ENCODE results near the gene NCKAP5. TPM values are rescaled to one million over a fixed set of nuclear protein-coding genes. Genes with fewer than 3 reads are reported as not detected.

Gene NCKAP5
- total and polyA plus RNA-seq, 4 donors, result 0.57 to 2.8 (median 2.4) TPM

DNA sequence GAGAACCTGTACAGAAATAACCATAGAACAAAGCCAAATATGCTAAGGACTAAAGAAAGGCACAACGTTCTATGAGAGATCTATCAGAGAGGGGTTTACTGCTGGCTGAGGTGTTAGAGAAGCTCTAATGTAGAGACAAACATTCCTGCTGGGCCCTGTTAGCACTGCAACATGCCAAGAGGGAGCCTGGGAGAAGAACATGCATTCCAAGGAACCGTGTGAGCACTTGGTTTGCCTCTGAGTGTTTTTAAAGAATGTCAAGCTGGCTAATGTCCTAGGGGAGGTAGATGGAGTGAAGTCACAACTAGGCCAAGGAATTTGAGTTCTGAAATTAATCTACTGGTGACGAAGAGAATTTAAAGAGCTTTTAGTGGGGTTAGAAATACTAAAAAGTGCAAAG lies 514.0 kb downstream of the NCKAP5 start:
- 78% methylated on average over 3 of the region's 3 CpGs for WGBS
- Histone ChIP-seq H3K4me3 (ENCODE audit: low read depth in 1 of 3, low read length in 3 of 3) (no peak overlapping the region), H3K27me3 (ENCODE audit: control insufficient read depth in 4 of 4, insufficient read depth in 4 of 4, low read length in 3 of 4) (no peaks in the 10 kb centered on the region), H3K9me3 (ENCODE audit: control insufficient read depth in 4 of 4, low read length in 3 of 4) (no peaks in the 10 kb centered on the region), H3K9ac (ENCODE audit: low read depth in 1 of 2, low read length in 2 of 2) (no peak overlapping the region), H3K4me1 (ENCODE audit: control insufficient read depth in 4 of 4, insufficient read depth in 4 of 4, low read length in 3 of 4) (no peaks in the 10 kb centered on the region), H3K36me3 (ENCODE audit: control insufficient read depth in 4 of 4, insufficient read depth in 3 of 4, low read depth in 1 of 4, low read length in 3 of 4) (no peaks in the 10 kb centered on the region), H3K27ac (ENCODE audit: low read depth in 1 of 2, low read length in 2 of 2) (no peak overlapping the region)
- no peak for DNase-seq (ENCODE audit: low spot score)
- TF ChIP-seq, protein P1, sequence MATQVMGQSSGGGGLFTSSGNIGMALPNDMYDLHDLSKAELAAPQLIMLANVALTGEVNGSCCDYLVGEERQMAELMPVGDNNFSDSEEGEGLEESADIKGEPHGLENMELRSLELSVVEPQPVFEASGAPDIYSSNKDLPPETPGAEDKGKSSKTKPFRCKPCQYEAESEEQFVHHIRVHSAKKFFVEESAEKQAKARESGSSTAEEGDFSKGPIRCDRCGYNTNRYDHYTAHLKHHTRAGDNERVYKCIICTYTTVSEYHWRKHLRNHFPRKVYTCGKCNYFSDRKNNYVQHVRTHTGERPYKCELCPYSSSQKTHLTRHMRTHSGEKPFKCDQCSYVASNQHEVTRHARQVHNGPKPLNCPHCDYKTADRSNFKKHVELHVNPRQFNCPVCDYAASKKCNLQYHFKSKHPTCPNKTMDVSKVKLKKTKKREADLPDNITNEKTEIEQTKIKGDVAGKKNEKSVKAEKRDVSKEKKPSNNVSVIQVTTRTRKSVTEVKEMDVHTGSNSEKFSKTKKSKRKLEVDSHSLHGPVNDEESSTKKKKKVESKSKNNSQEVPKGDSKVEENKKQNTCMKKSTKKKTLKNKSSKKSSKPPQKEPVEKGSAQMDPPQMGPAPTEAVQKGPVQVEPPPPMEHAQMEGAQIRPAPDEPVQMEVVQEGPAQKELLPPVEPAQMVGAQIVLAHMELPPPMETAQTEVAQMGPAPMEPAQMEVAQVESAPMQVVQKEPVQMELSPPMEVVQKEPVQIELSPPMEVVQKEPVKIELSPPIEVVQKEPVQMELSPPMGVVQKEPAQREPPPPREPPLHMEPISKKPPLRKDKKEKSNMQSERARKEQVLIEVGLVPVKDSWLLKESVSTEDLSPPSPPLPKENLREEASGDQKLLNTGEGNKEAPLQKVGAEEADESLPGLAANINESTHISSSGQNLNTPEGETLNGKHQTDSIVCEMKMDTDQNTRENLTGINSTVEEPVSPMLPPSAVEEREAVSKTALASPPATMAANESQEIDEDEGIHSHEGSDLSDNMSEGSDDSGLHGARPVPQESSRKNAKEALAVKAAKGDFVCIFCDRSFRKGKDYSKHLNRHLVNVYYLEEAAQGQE (IDR thresholded peaks at IDR 0.05), result no peak
- TF ChIP-seq, protein P2, sequence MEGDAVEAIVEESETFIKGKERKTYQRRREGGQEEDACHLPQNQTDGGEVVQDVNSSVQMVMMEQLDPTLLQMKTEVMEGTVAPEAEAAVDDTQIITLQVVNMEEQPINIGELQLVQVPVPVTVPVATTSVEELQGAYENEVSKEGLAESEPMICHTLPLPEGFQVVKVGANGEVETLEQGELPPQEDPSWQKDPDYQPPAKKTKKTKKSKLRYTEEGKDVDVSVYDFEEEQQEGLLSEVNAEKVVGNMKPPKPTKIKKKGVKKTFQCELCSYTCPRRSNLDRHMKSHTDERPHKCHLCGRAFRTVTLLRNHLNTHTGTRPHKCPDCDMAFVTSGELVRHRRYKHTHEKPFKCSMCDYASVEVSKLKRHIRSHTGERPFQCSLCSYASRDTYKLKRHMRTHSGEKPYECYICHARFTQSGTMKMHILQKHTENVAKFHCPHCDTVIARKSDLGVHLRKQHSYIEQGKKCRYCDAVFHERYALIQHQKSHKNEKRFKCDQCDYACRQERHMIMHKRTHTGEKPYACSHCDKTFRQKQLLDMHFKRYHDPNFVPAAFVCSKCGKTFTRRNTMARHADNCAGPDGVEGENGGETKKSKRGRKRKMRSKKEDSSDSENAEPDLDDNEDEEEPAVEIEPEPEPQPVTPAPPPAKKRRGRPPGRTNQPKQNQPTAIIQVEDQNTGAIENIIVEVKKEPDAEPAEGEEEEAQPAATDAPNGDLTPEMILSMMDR (IDR thresholded peaks at IDR 0.05; ENCODE audit: low read depth, low read length, missing input control), result no peak
- TF ChIP-seq YY1 (IDR thresholded peaks at IDR 0.05) (no peak), RAD21 (IDR thresholded peaks at IDR 0.05) (no peak), NR2F2 (IDR thresholded peaks at IDR 0.05) (no peak), TAF1 (conservative IDR thresholded peaks at IDR 0.05) (no peak), JUND (IDR thresholded peaks at IDR 0.05) (no peak), RXRA (IDR thresholded peaks at IDR 0.05) (no peak), GABPA (IDR thresholded peaks at IDR 0.05 in 1 of 2, conservative IDR thresholded peaks at IDR 0.05 in 1 of 2) (no peak)
- TF ChIP-seq, protein P3, sequence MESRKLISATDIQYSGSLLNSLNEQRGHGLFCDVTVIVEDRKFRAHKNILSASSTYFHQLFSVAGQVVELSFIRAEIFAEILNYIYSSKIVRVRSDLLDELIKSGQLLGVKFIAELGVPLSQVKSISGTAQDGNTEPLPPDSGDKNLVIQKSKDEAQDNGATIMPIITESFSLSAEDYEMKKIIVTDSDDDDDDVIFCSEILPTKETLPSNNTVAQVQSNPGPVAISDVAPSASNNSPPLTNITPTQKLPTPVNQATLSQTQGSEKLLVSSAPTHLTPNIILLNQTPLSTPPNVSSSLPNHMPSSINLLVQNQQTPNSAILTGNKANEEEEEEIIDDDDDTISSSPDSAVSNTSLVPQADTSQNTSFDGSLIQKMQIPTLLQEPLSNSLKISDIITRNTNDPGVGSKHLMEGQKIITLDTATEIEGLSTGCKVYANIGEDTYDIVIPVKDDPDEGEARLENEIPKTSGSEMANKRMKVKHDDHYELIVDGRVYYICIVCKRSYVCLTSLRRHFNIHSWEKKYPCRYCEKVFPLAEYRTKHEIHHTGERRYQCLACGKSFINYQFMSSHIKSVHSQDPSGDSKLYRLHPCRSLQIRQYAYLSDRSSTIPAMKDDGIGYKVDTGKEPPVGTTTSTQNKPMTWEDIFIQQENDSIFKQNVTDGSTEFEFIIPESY (IDR thresholded peaks at IDR 0.05), result no peak

DNA sequence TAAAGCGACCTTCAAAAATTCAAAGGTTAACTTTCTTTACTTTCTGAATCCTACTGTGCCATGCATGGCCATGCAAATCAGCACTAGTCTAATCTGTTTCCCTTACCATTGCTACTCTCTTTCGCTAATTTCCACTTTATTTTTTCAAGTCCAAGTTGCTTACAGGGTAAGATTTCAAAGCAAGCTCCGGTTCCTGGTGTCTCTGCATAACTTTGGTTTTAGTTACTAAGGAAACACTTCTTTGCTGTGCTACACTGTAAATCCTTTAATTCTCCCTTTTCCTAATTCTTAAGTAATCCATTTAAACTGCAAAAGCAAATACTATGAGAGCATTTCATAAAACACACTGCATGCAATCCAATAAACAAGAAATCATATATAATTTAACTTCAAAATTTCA lies 514.7 kb downstream of the NCKAP5 start:
- no peaks in the 10 kb centered on the region for H3K27me3 ChIP-seq (ENCODE audit: control insufficient read depth in 4 of 4, insufficient read depth in 4 of 4, low read length in 3 of 4)
- DNase-seq (ENCODE audit: low spot score), result no peak
- no peak overlapping the region for H3K27ac ChIP-seq (ENCODE audit: low read depth in 1 of 2, low read length in 2 of 2)
- no peaks in the 10 kb centered on the region for H3K36me3 ChIP-seq (ENCODE audit: control insufficient read depth in 4 of 4, insufficient read depth in 3 of 4, low read depth in 1 of 4, low read length in 3 of 4)
- H3K4me1 ChIP-seq (ENCODE audit: control insufficient read depth in 4 of 4, insufficient read depth in 4 of 4, low read length in 3 of 4), result no peaks in the 10 kb centered on the region
- no peak overlapping the region for H3K9ac ChIP-seq (ENCODE audit: low read depth in 1 of 2, low read length in 2 of 2)
- no peaks in the 10 kb centered on the region for H3K9me3 ChIP-seq (ENCODE audit: control insufficient read depth in 4 of 4, low read length in 3 of 4)
- TF ChIP-seq JUND (IDR thresholded peaks at IDR 0.05) (no peak), FOXA2 (IDR thresholded peaks at IDR 0.05) (no peak), EGR1 (IDR thresholded peaks at IDR 0.05; ENCODE audit: low read depth in 2 of 2) (no peak), YY1 (IDR thresholded peaks at IDR 0.05) (no peak), TAF1 (conservative IDR thresholded peaks at IDR 0.05) (no peak)
- TF ChIP-seq, protein P1 (IDR thresholded peaks at IDR 0.05), result no peak
- TF ChIP-seq, protein P4, sequence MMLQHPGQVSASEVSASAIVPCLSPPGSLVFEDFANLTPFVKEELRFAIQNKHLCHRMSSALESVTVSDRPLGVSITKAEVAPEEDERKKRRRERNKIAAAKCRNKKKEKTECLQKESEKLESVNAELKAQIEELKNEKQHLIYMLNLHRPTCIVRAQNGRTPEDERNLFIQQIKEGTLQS (IDR thresholded peaks at IDR 0.05), result no peak
- 87% methylated on average over 3 of the region's 3 CpGs for WGBS
- H3K4me3 ChIP-seq (ENCODE audit: low read depth in 1 of 3, low read length in 3 of 3), result no peak overlapping the region
